Esophagus squamous epithelium (tissue), 5 donors: ENCODE results near the gene LRWD1. TPM values are rescaled to one million over a fixed set of nuclear protein-coding genes. Genes with fewer than 3 reads are reported as not detected.
"Not testable (repeated sequence)": the region's sequence is repeated elsewhere in the genome, so short reads cannot be mapped to it uniquely, and the experiment has no call there.

Experiments used
- DNase-seq: peaks from one replicate; lab custom pipeline; 2025; lab: John Stamatoyannopoulos, UW
- H3K27ac ChIP-seq, 4 donors: fragments of 200-600 bp; sonication (generic); one replicate each; pipeline ENCODE4 v1.5.1; 2016 to 2019; ENCODE audit warnings: mild to moderate bottlenecking in 1 of 4
- H3K27me3 ChIP-seq, 4 donors: fragments of 200-600 bp; sonication (generic); 1 replicate in 3 of 4; 2 replicates in 1 of 4; pipeline versions ENCODE4 v1.5.1 to v1.6.0; 2017 to 2021; ENCODE audit warnings: antibody characterized with exemption in 1 of 4
- H3K36me3 ChIP-seq, 3 donors: fragments of 200-600 bp; sonication (generic); one replicate each; pipeline ENCODE4 v1.5.1; 2016 to 2019
- H3K4me1 ChIP-seq, 3 donors: fragments of 200-600 bp; sonication (generic); one replicate each; pipeline ENCODE4 v1.5.1; 2017 to 2019
- H3K4me3 ChIP-seq, 4 donors: fragments of 200-600 bp; sonication (generic); 1 replicate in 3 of 4; 2 replicates in 1 of 4; pipeline ENCODE4 v1.5.1; 2016 to 2019; ENCODE audit warnings: mild to moderate bottlenecking in 2 of 4, moderate library complexity in 1 of 4
- H3K9me3 ChIP-seq, 3 donors: fragments of 200-600 bp; sonication (generic); one replicate each; pipeline ENCODE4 v1.5.1; 2016 to 2019
- POLR2A ChIP-seq, 4 donors: fragments of 450-650 bp; IDR thresholded peaks; one replicate each; pipeline ENCODE4 v1.6.1; 2017; ENCODE audit warnings: antibody characterized with exemption in 4 of 4, mild to moderate bottlenecking in 4 of 4, moderate library complexity in 3 of 4
- WGBS, 2 donors: methylation state at CpG; one replicate each; pipeline ENCODE4 v1.1.5; 2018; 5-methylcytosine and 5-hydroxymethylcytosine counted together
- intact Hi-C: fragments of 100-400 bp; cut with DNase I; formaldehyde crosslinking; loops from one replicate; pipeline ENCODE4 v1.15.0; 2022
- total RNA-seq, 4 donors: library from RNA; depleted of rRNA; stranded (reverse); fragments of >200 nt; gene quantifications; one replicate each; pipeline ENCODE4 v1.1.0, GENCODE V29; 2016
- TF ChIP-seq, protein P1 (sequence below), 6 experiments: fragments of 450-650 bp in 4 of 6; fragments of 200-600 bp in 2 of 6; sonication (generic) in 2 of 6; IDR thresholded peaks; one replicate each; pipeline ENCODE4 v1.5.1; 2016 to 2019; ENCODE audit warnings: antibody characterized with exemption in 6 of 6, mild to moderate bottlenecking in 4 of 6, moderate library complexity in 4 of 6
- donor health status: DM: yes; HTN: yes; CAD: no.

Gene LRWD1
- total RNA-seq, 4 donors from 2014 or later, result 5.8 to 16.9 (median 11.2) TPM

DNA sequence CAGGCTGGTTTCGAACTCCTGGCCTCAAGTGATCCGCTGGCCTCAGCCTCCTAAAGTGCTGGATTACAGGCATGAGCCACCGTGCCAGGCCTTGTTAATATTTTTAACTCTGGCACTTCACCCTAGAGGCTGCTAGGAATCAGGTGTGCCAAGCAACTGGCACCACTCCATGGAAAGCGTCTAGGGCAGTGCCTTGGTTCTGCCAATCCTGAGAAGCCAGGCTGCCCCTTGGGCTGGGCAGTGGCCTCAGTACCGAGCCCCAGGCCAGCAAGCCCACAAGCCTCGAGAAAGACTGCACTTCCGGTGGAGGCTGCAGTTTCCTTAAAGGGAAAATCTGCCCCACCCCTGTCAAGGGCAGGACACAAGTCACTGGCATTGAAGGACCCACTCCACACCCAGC lies 11.5 kb upstream of the LRWD1 start:
- no peak for DNase-seq
- H3K4me1 ChIP-seq, result peaks cover 0 to 7% (median 6%) of the 10 kb centered on the region in 3 donors
- no peak overlapping the region for H3K4me3 ChIP-seq
- peaks cover 5 to 34% (median 19%) of the 10 kb centered on the region in 3 donors for H3K36me3 ChIP-seq
- WGBS, 2 donors, result 38% methylated on average over 5 to 7 of the region's 7 CpGs
- H3K27ac ChIP-seq, result no peak overlapping the region
- H3K9me3 ChIP-seq, result no peaks in the 10 kb centered on the region
- intact Hi-C loops, result no loop called here
- no peak for TF ChIP-seq POLR2A (IDR thresholded peaks at IDR 0.05)
- TF ChIP-seq, protein P1, sequence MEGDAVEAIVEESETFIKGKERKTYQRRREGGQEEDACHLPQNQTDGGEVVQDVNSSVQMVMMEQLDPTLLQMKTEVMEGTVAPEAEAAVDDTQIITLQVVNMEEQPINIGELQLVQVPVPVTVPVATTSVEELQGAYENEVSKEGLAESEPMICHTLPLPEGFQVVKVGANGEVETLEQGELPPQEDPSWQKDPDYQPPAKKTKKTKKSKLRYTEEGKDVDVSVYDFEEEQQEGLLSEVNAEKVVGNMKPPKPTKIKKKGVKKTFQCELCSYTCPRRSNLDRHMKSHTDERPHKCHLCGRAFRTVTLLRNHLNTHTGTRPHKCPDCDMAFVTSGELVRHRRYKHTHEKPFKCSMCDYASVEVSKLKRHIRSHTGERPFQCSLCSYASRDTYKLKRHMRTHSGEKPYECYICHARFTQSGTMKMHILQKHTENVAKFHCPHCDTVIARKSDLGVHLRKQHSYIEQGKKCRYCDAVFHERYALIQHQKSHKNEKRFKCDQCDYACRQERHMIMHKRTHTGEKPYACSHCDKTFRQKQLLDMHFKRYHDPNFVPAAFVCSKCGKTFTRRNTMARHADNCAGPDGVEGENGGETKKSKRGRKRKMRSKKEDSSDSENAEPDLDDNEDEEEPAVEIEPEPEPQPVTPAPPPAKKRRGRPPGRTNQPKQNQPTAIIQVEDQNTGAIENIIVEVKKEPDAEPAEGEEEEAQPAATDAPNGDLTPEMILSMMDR (IDR thresholded peaks at IDR 0.05), result no peak
- no peaks in the 10 kb centered on the region for H3K27me3 ChIP-seq

DNA sequence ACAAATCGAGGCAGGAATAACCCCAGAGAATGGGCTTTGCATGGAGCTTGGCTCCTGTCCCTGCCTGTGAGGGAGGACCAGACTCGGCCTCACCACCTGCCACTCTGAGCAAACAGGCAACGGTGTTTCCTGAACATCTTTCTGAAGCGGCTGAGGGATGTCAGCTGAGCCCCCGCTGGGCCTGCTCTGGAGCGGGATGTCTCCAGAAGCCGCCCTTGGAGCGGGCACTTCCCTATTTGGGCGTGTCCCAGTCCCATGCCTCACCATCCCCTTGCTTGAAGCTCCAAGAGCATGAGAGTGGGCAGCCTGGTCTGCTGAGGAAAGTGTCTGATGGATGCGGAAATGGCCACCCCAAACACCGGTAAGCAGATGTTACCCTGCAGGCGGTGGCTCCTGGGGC lies 10.3 kb upstream of the LRWD1 start:
- Histone ChIP-seq H3K27ac (no peak overlapping the region), H3K36me3 (peaks cover 5 to 46% (median 23%) of the 10 kb centered on the region in 3 donors), H3K27me3 (no peaks in the 10 kb centered on the region), H3K4me1 (peaks cover 0 to 7% (median 6%) of the 10 kb centered on the region in 3 donors), H3K9me3 (no peaks in the 10 kb centered on the region), H3K4me3 (no peak overlapping the region)
- DNase-seq, result no peak
- intact Hi-C loops, result no loop called here
- no peak for TF ChIP-seq POLR2A (IDR thresholded peaks at IDR 0.05)
- TF ChIP-seq, protein P1 (IDR thresholded peaks at IDR 0.05), result no peak
- WGBS, 2 donors, result 72 to 80% methylated on average over 1 to 2 of the region's 12 CpGs

DNA sequence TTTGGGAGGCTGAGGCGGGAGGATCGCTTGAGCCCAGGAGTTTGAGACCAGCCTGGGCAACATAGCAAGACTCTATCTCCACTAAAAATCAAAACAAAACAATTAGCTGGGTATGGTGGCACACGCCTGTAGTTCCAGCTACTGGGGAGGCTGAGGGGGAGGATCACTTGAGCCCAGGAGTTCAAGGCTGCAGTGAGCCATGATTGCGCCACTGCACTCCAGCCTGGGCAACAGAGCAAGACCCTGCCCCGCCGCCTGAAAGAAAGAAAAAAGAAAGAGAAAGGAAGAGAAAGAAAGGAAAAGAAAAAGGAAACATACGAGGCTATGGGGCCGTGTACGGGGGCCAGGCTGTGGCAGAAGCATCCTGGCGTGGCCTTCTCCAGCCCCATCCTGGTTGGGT lies 9.9 kb upstream of the LRWD1 start:
- intact Hi-C loops, result not testable (repeated sequence)

DNA sequence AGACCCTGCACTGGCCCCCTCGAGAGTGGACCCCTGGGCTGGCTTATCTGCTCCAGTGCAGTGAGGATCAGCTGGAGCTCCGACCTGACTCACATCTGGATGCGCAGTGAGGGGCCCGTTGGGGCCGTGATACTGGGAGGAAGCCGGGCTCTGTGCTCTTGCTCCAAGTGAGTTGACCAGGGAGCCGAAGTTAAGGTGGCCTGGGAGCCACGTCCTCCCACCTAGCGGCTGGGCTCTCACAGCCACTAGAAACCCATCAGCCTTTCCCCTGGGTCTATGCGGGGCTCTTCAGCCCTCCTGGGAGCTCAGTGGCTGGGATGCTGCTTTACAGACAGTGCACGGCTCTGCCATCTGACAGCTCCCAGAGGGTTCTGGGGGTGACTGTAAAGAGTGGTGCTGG lies 9.2 kb upstream of the LRWD1 start:
- Histone ChIP-seq H3K9me3 (no peaks in the 10 kb centered on the region), H3K4me3 (no peak overlapping the region), H3K36me3 (peaks cover 5 to 55% (median 25%) of the 10 kb centered on the region in 3 donors), H3K4me1 (peaks cover 0 to 7% (median 6%) of the 10 kb centered on the region in 3 donors), H3K27me3 (no peaks in the 10 kb centered on the region), H3K27ac (no peak overlapping the region)
- WGBS, 2 donors, result no CpG with 5 or more reads among the region's 11 CpGs
- no peak for DNase-seq
- TF ChIP-seq POLR2A (IDR thresholded peaks at IDR 0.05), result no peak
- TF ChIP-seq, protein P1 (IDR thresholded peaks at IDR 0.05), result no peak
- intact Hi-C loops, result no loop called here

More for the DNA sequence above, 9.9 kb upstream of the LRWD1 start:
- H3K27ac ChIP-seq, H3K4me1 ChIP-seq, H3K4me3 ChIP-seq, H3K9me3 ChIP-seq, DNase-seq, H3K27me3 ChIP-seq: not testable (repeated sequence)
- peaks cover 5 to 50% (median 25%) of the 10 kb centered on the region in 3 donors for H3K36me3 ChIP-seq
- WGBS, 2 donors, result 94 to 95% methylated on average over 7 to 9 of the region's 10 CpGs

DNA sequence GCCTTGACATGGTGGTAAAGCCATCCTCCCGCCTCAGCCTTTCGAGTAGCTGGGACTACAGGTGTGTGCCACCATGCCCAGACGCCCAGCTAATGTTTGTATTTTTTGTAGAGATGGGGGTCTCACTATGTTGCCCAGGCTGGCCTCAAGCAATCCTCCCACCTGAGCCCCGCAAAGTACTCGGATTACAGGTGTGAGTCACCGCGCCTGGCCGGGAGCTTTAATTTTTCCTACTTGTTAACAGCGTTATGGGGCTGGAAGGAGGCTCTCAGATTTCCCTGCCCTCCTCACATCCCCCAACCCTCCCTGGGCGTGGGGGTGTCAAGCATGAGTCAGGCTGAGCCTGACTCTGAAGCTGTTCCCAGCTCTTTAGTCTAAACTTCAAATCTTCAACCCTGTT lies 8.5 kb upstream of the LRWD1 start:
- H3K27ac ChIP-seq, result no peak overlapping the region
- no peak for TF ChIP-seq POLR2A (IDR thresholded peaks at IDR 0.05)
- TF ChIP-seq, protein P1 (IDR thresholded peaks at IDR 0.05), result no peak
- no peaks in the 10 kb centered on the region for H3K27me3 ChIP-seq
- H3K9me3 ChIP-seq, result no peaks in the 10 kb centered on the region
- peaks cover 5 to 55% (median 25%) of the 10 kb centered on the region in 3 donors for H3K36me3 ChIP-seq
- no peak overlapping the region for H3K4me3 ChIP-seq
- H3K4me1 ChIP-seq, result peaks cover 0 to 7% (median 4%) of the 10 kb centered on the region in 3 donors
- intact Hi-C loops, result no loop called here
- no peak for DNase-seq
- 74 to 76% methylated on average over 8 to 10 of the region's 10 CpGs for WGBS, 2 donors
